ENCODE measurements around the gene TMEM87A. TPM values are rescaled to one million over a fixed set of nuclear protein-coding genes. Genes with fewer than 3 reads are reported as not detected.
A peak's percentile ranks its signal among the peaks of the same experiment; 100 is the strongest.

The TMEM87A gene
- total and polyA plus RNA-seq, 5 donors, result 13.6 to 33.6 (median 22.5) TPM

DNA sequence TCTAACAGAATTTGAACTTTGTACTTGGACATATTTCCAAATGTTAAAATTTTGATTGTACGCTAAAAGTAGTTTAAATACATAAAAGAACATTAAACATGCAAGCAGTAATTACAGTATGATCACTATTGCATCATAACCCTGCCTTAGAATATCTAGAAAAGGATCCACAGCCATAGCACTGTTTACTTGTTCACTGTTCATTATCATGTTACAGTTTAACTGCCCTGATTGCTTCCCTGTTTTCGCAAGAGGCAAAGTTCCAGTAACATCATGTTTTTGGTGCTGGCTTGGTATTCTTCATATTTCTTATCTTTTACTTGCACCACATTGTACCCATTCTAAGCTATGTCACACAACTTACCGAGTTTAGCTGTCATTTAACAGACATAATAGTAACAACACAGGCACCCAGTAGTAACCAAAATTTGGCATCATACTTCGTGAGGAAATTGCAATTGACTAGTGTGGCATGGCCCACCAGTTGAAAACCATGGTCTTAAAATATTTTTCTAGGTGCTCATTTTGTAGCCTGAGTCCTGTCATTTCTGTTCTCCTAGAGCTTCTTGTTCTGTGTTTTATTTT, 13.3 kb upstream of the TMEM87A start:
- no peaks in the 10 kb centered on the region for H3K4me1 ChIP-seq (ENCODE audit: control insufficient read depth, insufficient read depth, low read length)
- ATAC-seq, result no peak
- H3K27me3 ChIP-seq (ENCODE audit: control insufficient read depth, insufficient read depth), result no peaks in the 10 kb centered on the region
- intact Hi-C loops (cut with DNase I), result no loop called here
- no peak overlapping the region for H3K27ac ChIP-seq (ENCODE audit: low read length)
- no peaks in the 10 kb centered on the region for H3K9me3 ChIP-seq (ENCODE audit: control insufficient read depth, low read length)
- no peak for DNase-seq
- H3K4me3 ChIP-seq (ENCODE audit: low read length), result no peak overlapping the region
- 87% methylated on average over 4 of the region's 4 CpGs for WGBS

DNA sequence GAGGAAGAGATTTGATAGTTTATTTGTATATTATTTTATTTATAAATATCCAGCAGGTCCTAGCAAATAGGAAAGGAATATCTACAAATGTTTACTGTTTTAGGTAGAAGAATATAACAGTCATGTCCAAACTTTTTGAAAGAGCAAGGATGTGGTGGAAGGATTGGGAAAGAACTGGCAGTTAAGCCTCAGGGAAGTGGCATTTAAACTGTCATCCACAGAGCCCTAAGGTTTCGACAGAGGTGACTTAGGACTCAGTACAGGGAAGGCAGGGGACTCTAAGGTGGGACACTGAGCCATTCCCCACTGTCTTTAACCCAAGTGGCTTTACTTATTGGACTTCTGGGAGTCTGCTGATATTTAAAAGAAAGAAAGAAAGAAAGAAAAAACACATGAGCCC, 11.8 kb upstream of the TMEM87A start:
- Histone ChIP-seq H3K27ac (ENCODE audit: low read length) (no peak overlapping the region), H3K4me3 (ENCODE audit: low read length) (no peak overlapping the region), H3K27me3 (ENCODE audit: control insufficient read depth, insufficient read depth) (no peaks in the 10 kb centered on the region), H3K9me3 (ENCODE audit: control insufficient read depth, low read length) (no peaks in the 10 kb centered on the region), H3K4me1 (ENCODE audit: control insufficient read depth, insufficient read depth, low read length) (no peaks in the 10 kb centered on the region)
- ATAC-seq (no peak), DNase-seq (no peak)
- intact Hi-C loops (cut with DNase I), result no loop called here
- 86% methylated on average over 1 of the region's 1 CpG for WGBS

DNA sequence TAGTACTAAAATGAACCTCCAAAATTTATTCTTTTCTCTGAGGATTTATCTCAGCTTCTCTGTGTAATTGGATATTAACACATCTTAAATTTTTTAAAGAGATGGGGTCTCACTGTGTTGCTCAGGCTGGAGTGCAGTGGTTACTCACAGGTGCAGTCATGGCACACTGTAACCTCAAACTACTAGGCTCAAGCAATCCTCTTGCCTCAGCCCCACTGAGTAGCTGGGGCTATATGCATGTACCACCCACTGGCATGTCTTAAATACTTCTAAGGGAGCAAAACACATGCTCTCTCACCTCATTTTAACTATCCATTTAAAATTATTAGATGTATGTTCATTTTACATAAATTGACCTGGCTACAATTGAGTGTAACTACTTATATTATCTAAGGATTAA, 11.3 kb upstream of the TMEM87A start:
- Histone ChIP-seq H3K27ac (ENCODE audit: low read length) (no peak overlapping the region), H3K9me3 (ENCODE audit: control insufficient read depth, low read length) (no peaks in the 10 kb centered on the region), H3K27me3 (ENCODE audit: control insufficient read depth, insufficient read depth) (no peaks in the 10 kb centered on the region), H3K4me1 (ENCODE audit: control insufficient read depth, insufficient read depth, low read length) (no peaks in the 10 kb centered on the region), H3K4me3 (ENCODE audit: low read length) (no peak overlapping the region)
- DNase-seq (no peak), ATAC-seq (no peak)
- intact Hi-C loops (cut with DNase I), result no loop called here

DNA sequence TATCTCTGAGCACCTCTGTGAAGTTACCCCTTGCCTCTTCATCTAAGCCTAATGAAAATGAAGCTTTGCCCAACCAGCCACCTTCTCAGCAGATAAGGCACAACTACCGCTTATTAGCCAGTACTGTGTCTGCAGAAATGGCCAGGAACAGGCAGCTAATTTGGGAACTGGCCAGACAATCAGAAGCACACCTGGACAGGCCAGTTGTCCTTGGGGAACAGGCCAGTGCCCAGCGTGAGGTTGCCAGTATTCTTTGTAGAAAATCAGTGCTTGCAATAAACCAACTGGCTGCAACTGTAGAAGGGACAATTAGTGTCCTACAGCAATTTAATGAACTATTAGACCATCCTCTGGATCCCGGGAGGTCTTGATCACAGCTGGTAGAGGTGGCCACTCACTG, 10.4 kb upstream of the TMEM87A start:
- intact Hi-C loops (cut with DNase I), result no loop called here
- Histone ChIP-seq H3K9me3 (ENCODE audit: control insufficient read depth, low read length) (no peaks in the 10 kb centered on the region), H3K4me1 (ENCODE audit: control insufficient read depth, insufficient read depth, low read length) (no peaks in the 10 kb centered on the region), H3K27ac (ENCODE audit: low read length) (no peak overlapping the region), H3K4me3 (ENCODE audit: low read length) (no peak overlapping the region), H3K27me3 (ENCODE audit: control insufficient read depth, insufficient read depth) (no peaks in the 10 kb centered on the region)
- DNase-seq, result no peak
- ATAC-seq, result no peak
- 92% methylated on average over 3 of the region's 3 CpGs for WGBS

DNA sequence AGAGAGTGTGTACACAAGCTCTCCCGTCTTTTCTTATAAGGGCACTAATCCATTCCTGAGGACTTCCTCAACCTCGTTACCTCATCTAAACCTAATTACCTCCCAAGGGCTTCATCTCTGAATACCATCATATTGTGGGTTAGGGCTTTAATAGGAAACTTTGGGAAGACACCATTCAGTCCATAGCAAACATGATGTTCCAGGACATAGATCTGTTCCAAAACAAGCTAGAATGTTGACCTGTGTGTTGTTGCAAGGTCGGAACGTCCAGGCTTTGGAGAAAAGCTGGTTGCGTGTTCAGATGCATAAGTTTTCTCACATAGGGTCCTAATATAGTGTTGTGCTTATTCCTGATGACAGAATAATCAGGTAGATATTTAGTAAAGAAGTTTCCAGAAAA, 9.7 kb upstream of the TMEM87A start:
- Histone ChIP-seq H3K9me3 (ENCODE audit: control insufficient read depth, low read length) (no peaks in the 10 kb centered on the region), H3K4me1 (ENCODE audit: control insufficient read depth, insufficient read depth, low read length) (no peaks in the 10 kb centered on the region), H3K27me3 (ENCODE audit: control insufficient read depth, insufficient read depth) (no peaks in the 10 kb centered on the region), H3K4me3 (ENCODE audit: low read length) (no peak overlapping the region), H3K27ac (ENCODE audit: low read length) (no peak overlapping the region)
- ATAC-seq, result no peak
- DNase-seq, result no peak
- intact Hi-C loops (cut with DNase I), result no loop called here
- WGBS, result 70% methylated on average over 5 of the region's 5 CpGs

DNA sequence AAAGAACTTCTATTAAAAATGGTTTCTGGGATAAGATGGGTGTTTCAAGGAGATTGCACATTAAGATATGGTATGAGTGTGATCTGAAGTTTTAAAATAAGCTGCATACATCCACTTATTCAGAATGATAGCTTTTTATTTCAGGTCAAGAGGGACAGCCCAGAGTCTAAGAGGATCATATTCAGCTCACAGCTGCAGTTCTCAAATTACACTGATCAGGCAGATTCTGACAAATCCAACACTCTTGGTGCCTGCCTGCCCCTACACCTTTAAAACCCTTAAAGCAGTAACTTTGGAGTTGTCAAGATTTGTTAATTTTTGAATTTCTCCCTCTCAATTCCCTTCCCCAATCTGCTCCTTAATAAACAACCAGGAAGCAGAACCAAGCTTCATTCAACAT, 9.1 kb upstream of the TMEM87A start:
- no peaks in the 10 kb centered on the region for H3K9me3 ChIP-seq (ENCODE audit: control insufficient read depth, low read length)
- no peak for ATAC-seq
- H3K4me3 ChIP-seq (ENCODE audit: low read length), result no peak overlapping the region
- no peaks in the 10 kb centered on the region for H3K27me3 ChIP-seq (ENCODE audit: control insufficient read depth, insufficient read depth)
- H3K27ac ChIP-seq (ENCODE audit: low read length), result no peak overlapping the region
- intact Hi-C loops (cut with DNase I), result no loop called here
- H3K4me1 ChIP-seq (ENCODE audit: control insufficient read depth, insufficient read depth, low read length), result no peaks in the 10 kb centered on the region
- DNase-seq, result no peak

DNA sequence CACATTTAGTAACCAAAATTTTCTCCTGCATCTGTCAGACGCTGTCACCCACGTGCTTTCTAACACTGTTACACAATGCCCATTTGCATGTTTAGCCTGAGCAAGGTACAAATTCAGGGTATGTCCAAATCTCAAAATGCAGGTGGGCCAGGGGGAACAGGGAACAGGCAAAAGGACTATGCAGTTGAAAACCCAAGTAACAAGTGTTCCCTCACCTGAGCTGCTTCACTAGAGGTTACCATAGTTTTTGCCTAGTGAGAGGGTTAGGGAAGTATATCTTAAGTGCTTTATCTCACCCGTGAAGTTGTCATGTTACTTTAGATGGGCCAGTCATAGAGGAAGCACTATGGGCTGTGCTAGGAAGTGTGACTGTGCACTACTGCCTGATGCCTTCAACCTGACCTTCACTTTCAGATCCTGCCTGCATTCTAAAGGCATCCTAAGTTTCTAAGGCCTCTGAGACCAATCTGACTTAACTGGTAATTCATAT, 6.0 kb upstream of the TMEM87A start:
- WGBS, result 57% methylated on average over 3 of the region's 3 CpGs
- H3K27me3 ChIP-seq (ENCODE audit: control insufficient read depth, insufficient read depth), result no peaks in the 10 kb centered on the region
- intact Hi-C loops (cut with DNase I), result no loop called here
- no peaks in the 10 kb centered on the region for H3K9me3 ChIP-seq (ENCODE audit: control insufficient read depth, low read length)
- no peak for DNase-seq
- no peak overlapping the region for H3K4me3 ChIP-seq (ENCODE audit: low read length)
- no peak overlapping the region for H3K27ac ChIP-seq (ENCODE audit: low read length)
- H3K4me1 ChIP-seq (ENCODE audit: control insufficient read depth, insufficient read depth, low read length), result no peaks in the 10 kb centered on the region
- ATAC-seq, result no peak

DNA sequence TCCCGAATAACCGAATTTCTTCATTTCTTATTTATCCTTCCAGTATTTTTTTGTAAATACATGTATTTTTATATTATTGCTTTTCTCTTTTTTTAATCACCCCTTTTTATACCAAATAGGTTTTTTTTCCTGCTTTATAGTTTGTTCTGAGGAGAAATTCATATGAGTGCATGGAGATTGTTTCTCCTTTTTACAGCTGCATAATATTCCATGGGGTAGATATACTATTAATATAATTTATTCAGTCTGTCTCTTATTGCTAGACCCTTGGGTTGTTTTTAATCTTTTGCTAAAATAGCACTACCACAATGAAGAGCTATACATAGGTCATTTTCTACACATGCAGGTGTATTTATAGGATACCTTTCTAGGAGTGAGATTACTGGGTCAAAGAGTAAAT, 3.5 kb upstream of the TMEM87A start:
- WGBS, result 98% methylated on average over 2 of the region's 2 CpGs
- intact Hi-C loops (cut with DNase I), result no loop called here
- Histone ChIP-seq H3K27ac (ENCODE audit: low read length) (no peak overlapping the region), H3K27me3 (ENCODE audit: control insufficient read depth, insufficient read depth) (no peaks in the 10 kb centered on the region), H3K4me3 (ENCODE audit: low read length) (no peak overlapping the region), H3K9me3 (ENCODE audit: control insufficient read depth, low read length) (no peaks in the 10 kb centered on the region), H3K4me1 (ENCODE audit: control insufficient read depth, insufficient read depth, low read length) (no peaks in the 10 kb centered on the region)
- DNase-seq, result no peak
- ATAC-seq, result no peak

DNA sequence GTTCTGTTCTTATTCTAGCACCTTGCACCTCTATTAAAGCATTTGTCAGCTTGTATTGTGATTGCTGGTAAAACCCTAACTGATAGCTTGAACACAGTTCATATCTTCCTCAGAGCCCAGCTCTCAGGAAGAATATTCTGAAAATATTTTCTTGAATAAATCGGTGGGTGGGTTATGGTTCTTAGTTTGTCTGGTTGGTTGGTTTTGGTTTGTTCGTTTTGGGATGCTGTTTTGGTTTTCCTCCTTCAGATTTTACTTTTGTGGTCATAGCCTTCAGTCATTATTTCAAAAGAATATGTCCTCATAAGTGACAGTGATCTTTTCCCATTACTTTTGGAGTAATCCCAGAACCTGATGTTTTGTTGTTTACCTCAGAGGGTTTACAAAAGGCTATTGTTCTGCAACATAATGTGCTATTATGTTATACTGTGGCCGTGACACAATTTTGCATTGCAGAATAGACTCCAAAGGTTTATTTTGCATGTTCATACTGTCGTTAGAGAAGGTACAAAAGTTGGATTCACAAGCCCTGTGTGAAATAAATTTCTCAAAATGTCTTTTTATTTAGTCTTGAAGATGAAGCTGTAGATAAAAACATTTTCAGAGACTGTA, 2.7 kb upstream of the TMEM87A start:
- DNase-seq (no peak), ATAC-seq (no peak)
- H3K4me1 ChIP-seq (ENCODE audit: control insufficient read depth, insufficient read depth, low read length), result no peaks in the 10 kb centered on the region
- no peaks in the 10 kb centered on the region for H3K9me3 ChIP-seq (ENCODE audit: control insufficient read depth, low read length)
- WGBS, result 40% methylated on average over 4 of the region's 4 CpGs
- H3K27me3 ChIP-seq (ENCODE audit: control insufficient read depth, insufficient read depth), result no peaks in the 10 kb centered on the region
- no peak overlapping the region for H3K27ac ChIP-seq (ENCODE audit: low read length)
- H3K4me3 ChIP-seq (ENCODE audit: low read length), result peak overlapping the region; percentile 77
- intact Hi-C loops (cut with DNase I), result no loop called here

DNA sequence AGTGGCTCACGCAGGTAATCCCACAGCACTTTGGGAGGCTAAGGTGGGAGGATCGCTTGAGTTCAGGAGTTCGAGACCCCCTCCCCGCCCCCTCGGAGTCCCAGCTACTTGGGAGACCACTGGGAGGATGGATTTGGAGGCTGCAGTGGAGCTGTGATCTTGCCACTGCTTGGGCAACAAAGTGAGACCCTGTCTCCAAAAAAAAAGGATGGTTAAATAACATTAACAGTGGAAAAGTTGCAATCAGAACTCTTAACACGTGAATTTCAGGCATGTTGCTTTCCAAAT, 1.4 kb upstream of the TMEM87A start:
- Histone ChIP-seq H3K27ac (ENCODE audit: low read length) (peak overlapping the region; percentile 100), H3K27me3 (ENCODE audit: control insufficient read depth, insufficient read depth) (no peaks in the 10 kb centered on the region), H3K9me3 (ENCODE audit: control insufficient read depth, low read length) (no peaks in the 10 kb centered on the region), H3K4me3 (ENCODE audit: low read length) (peak overlapping the region; percentile 77), H3K4me1 (ENCODE audit: control insufficient read depth, insufficient read depth, low read length) (no peaks in the 10 kb centered on the region)
- intact Hi-C loops (cut with DNase I), result no loop called here
- ATAC-seq, result no peak
- WGBS, result 52% methylated on average over 6 of the region's 6 CpGs
- peak in 1 of 3 donors; percentile 35 for DNase-seq

DNA sequence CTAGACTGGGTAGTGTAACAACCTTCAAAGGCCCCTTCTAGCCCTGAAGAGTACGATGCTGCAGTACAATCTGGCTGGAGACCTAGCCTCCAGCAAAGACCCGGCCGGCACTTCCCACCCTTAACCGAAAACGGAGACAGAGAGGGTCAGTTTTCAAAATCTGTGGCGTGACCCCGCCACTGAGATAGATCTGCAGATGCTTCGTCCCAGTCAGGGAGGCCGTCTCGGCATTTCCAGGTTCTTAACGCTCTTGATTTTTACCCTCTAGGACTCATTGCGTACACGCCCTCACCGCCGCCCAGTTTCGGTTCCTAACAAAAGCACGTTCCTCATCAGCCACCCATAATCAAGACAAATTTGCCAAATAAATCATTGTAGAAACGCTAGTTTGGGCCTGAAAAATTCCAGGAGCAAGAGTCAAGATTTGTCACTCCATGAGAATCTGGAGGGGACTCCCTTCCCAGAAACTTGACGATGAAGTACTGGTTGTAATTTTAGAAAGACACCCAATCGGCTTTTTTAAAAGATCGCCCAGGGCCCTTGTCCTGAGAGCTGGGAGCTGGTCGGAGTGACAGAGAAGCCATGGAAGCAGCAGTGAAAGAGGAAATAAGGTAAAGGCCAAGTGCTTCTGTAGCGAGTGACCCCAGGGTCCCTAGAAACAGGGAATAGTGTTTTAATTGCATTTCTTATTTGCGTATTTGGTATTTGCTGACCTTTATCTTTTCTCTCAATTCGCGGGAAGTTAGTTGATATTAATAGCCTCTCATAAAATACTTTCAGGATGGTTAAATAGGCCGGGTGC, 868 bp upstream of the TMEM87A start:
- Histone ChIP-seq H3K4me3 (ENCODE audit: low read length) (peak overlapping the region; percentile 77), H3K27ac (ENCODE audit: low read length) (peak overlapping the region; percentile 100), H3K27me3 (ENCODE audit: control insufficient read depth, insufficient read depth) (no peaks in the 10 kb centered on the region), H3K4me1 (ENCODE audit: control insufficient read depth, insufficient read depth, low read length) (no peaks in the 10 kb centered on the region), H3K9me3 (ENCODE audit: control insufficient read depth, low read length) (no peaks in the 10 kb centered on the region)
- ATAC-seq (peak; percentile 47 to 57), DNase-seq (peak; percentile 69 to 87 (median 81))
- 3% methylated on average over 27 of the region's 27 CpGs for WGBS
- intact Hi-C loops (cut with DNase I), result no loop called here

All from right cardiac atrium (tissue), 5 donors.